Loucy (cell line): Measurements from ENCODE around the gene PJA2.

Source experiments
- EZH2phosphoT487 ChIP-seq: fragments of 200-600 bp; IDR thresholded peaks from 2 replicates; pipeline ENCODE4 v1.6.1; 2018; ENCODE audit warnings: antibody characterized with exemption, mild to moderate bottlenecking, moderate library complexity, borderline replicate concordance
- TF ChIP-seq, protein P1 (sequence below): fragments of 200-600 bp; sonication (generic); conservative IDR thresholded peaks from 2 replicates; pipeline ENCODE4 v1.5.1; 2014; ENCODE audit warnings: mild to moderate bottlenecking, antibody characterized with exemption, low read length

DNA sequence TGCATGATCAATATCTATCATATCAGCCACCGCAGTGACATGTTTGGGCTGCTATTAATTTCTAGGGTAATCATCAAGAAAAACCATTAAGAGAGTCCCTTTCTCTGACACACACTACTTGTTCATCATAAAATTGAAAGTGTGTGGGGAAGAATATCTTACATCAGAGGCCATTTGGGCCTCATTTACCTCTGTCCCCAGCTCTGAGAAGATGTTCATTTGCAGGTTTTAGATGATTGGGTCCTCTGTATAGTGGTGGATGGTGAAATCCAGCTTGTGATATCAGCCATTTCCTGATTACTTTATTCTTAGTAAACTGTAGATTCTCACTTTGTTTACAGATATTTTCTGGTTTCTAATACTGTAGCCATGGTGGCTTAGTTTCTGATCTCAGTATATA, 29.8 kb upstream of the PJA2 start:
- TF ChIP-seq, protein P1, sequence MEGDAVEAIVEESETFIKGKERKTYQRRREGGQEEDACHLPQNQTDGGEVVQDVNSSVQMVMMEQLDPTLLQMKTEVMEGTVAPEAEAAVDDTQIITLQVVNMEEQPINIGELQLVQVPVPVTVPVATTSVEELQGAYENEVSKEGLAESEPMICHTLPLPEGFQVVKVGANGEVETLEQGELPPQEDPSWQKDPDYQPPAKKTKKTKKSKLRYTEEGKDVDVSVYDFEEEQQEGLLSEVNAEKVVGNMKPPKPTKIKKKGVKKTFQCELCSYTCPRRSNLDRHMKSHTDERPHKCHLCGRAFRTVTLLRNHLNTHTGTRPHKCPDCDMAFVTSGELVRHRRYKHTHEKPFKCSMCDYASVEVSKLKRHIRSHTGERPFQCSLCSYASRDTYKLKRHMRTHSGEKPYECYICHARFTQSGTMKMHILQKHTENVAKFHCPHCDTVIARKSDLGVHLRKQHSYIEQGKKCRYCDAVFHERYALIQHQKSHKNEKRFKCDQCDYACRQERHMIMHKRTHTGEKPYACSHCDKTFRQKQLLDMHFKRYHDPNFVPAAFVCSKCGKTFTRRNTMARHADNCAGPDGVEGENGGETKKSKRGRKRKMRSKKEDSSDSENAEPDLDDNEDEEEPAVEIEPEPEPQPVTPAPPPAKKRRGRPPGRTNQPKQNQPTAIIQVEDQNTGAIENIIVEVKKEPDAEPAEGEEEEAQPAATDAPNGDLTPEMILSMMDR, result no peak
- no peak for TF ChIP-seq EZH2phosphoT487
